Lower lobe of right lung (tissue), 2 donors: ENCODE data around the gene TRERF1. TPM values are rescaled to one million over a fixed set of nuclear protein-coding genes. Genes with fewer than 3 reads are reported as not detected.

Source experiments
- ATAC-seq, 2 donors: fragments of 200-7000 bp; cut with Tn5 transposase; one replicate each; pipeline ENCODE4 v1.9.1; 2020 to 2022; ENCODE audit warnings: mild to moderate bottlenecking in 2 of 2, moderate library complexity in 2 of 2
- DNase-seq: peaks from one replicate; pipeline ENCODE4 v3.0.0-alpha.2; 2020
- H3K27ac ChIP-seq: fragments of 200-600 bp; one replicate; pipeline ENCODE4 v1.8.0; 2022
- H3K27me3 ChIP-seq: fragments of 200-600 bp; one replicate; pipeline ENCODE4 v1.8.0; 2022; ENCODE audit warnings: low read depth
- H3K36me3 ChIP-seq: fragments of 200-600 bp; one replicate; pipeline ENCODE4 v1.8.0; 2022; ENCODE audit warnings: mild to moderate bottlenecking
- H3K4me1 ChIP-seq: fragments of 200-600 bp; one replicate; pipeline ENCODE4 v1.8.0; 2022
- H3K4me3 ChIP-seq: fragments of 200-600 bp; one replicate; pipeline ENCODE4 v1.8.0; 2022; ENCODE audit warnings: mild to moderate bottlenecking
- H3K9me3 ChIP-seq: fragments of 200-600 bp; one replicate; pipeline ENCODE4 v1.8.0; 2022
- intact Hi-C: fragments of 100-400 bp; cut with DNase I; formaldehyde crosslinking; loops from one replicate; pipeline ENCODE4 v1.11.0; 2022
- total RNA-seq: library from RNA; stranded (reverse); fragmentation: NEBNext Ultra II Directional; extraction: Animal tissue kit (Norgen Biotek cat#: 25700); gene quantifications from one replicate; pipeline ENCODE4 v1.2.1, GENCODE V29; 2021
- TF ChIP-seq, protein P1 (sequence below): fragments of 200-600 bp; IDR thresholded peaks from one replicate; pipeline ENCODE4 v1.8.0; 2022; ENCODE audit warnings: antibody characterized with exemption, mild to moderate bottlenecking
- donor health status: DM: no; HTN: yes; CAD: no; lungs with severe emphysema.

TRERF1 gene
- total RNA-seq, 1 donor from 2014 or later = 5.6 TPM

DNA sequence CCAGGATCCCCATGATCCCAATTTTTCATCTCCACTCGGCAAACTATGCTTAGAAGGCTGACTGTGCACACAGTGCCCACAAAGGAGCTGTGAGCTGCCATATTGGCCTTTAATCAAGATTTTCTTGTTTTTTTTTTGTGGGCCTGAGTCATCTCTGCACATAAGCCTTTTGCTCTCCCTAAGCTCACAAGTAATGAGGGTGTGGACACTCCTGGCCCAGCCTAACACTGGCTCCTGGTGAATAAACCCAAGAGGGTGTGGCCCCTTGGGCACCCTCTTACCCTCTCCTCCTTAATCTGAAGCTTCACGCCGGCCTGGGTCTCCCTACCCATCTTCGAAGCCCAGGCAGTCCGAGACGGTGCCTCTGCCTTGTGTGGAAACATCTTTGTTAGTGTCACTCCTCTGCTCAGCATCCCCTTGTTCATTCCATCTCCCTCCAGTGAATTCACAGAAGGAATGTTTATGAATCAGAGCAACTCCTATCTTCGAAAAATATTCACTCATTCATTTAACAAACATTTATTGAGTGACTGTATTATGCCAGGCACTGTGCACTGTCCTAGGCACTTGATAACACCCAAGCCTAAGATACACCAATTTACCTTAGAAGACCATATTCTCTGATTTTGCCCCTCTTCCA lies 211.9 kb downstream of the TRERF1 start:
- ATAC-seq (peak; percentile 21 to 35), DNase-seq (no peak)
- peaks cover 38% of the 10 kb centered on the region for H3K36me3 ChIP-seq
- no peak overlapping the region for H3K4me3 ChIP-seq
- no peak overlapping the region for H3K27ac ChIP-seq
- H3K4me1 ChIP-seq = no peaks in the 10 kb centered on the region
- no peaks in the 10 kb centered on the region for H3K9me3 ChIP-seq
- intact Hi-C loops = no loop called here
- H3K27me3 ChIP-seq = no peaks in the 10 kb centered on the region
- TF ChIP-seq, protein P1, sequence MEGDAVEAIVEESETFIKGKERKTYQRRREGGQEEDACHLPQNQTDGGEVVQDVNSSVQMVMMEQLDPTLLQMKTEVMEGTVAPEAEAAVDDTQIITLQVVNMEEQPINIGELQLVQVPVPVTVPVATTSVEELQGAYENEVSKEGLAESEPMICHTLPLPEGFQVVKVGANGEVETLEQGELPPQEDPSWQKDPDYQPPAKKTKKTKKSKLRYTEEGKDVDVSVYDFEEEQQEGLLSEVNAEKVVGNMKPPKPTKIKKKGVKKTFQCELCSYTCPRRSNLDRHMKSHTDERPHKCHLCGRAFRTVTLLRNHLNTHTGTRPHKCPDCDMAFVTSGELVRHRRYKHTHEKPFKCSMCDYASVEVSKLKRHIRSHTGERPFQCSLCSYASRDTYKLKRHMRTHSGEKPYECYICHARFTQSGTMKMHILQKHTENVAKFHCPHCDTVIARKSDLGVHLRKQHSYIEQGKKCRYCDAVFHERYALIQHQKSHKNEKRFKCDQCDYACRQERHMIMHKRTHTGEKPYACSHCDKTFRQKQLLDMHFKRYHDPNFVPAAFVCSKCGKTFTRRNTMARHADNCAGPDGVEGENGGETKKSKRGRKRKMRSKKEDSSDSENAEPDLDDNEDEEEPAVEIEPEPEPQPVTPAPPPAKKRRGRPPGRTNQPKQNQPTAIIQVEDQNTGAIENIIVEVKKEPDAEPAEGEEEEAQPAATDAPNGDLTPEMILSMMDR = no peak

DNA sequence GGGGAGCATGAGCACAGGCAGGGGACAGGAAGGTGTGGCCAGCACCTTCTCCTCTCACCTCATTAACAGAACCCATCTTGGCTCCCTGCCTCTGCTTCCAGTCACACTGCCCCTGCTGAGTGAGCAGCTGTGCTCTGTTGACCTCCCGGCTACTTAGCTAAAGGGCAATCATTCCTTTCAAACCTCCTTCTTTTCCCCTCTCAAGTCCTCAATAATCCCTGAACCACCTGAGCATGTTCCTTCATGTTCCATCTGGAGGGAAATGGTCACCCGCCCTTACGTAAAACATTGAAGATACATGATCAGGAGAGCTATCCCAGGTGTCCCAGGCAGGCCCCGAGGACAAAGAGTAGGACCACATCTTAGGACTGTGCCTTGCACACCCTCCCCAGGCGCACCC lies 212.4 kb downstream of the TRERF1 start:
- Histone ChIP-seq H3K4me3 (no peak overlapping the region), H3K36me3 (peaks cover 34% of the 10 kb centered on the region), H3K4me1 (no peaks in the 10 kb centered on the region), H3K9me3 (no peaks in the 10 kb centered on the region), H3K27me3 (no peaks in the 10 kb centered on the region), H3K27ac (no peak overlapping the region)
- DNase-seq = no peak
- no peak for ATAC-seq
- intact Hi-C loops = no loop called here
- TF ChIP-seq, protein P1 = no peak

DNA sequence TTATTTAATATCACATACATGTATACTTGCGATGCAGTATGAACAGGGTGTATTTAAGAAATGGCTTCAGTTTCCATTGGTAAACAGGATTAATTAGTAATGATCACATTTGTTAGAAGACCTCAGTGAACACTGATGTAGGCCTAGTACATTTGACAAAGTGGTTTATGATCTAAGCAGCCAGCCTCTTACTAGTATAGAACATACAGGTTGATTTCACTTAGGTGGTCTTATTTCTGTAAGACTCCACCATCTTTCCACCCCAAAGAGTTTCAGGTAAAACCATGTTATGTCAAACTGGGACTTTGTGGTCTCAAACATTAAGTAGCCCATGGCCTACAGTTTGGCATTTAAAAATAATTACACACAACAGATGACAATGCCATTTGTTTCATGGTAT lies 213.9 kb downstream of the TRERF1 start:
- Histone ChIP-seq H3K36me3 (peaks cover 29% of the 10 kb centered on the region), H3K27me3 (no peaks in the 10 kb centered on the region), H3K4me3 (no peak overlapping the region), H3K4me1 (no peaks in the 10 kb centered on the region), H3K27ac (no peak overlapping the region), H3K9me3 (no peaks in the 10 kb centered on the region)
- no peak for DNase-seq
- intact Hi-C loops = no loop called here
- no peak for ATAC-seq
- TF ChIP-seq, protein P1 = no peak

DNA sequence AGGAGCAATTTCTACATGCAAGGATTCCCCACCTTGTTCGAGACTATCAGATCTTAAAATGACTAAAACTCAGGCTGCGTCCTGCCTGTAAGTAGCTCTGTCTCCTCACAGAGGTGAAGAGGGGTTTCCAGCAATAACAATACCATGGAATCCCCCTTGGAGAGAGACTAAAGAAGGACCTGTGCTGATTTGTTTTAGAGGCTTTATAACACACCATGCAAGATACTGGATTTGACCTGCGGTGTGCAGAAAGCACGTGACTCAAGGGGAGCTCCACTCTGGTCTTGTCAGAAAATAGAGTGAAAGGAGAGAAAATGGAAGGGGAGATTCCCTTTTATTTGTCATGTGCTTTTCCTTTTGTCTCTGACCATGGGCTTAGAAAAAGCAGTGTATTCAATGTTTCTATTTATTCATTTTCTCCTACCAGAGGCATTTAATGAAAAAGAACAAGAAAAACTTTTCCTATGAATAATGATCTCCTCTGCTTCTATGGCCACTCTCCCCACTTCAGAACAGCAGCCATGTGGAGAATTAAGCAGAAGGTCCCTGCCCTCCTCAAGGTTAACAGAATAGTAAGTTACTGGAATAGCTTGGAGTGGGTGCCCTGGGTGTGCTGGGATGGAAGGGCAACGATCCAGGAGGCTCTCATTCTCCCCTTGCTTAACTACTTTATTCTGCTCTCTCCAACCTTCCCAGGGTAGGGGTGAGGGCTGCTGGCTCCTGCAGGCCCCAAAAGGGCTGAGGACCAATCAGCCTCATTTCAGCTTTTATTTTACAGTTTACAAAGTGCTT lies 214.8 kb downstream of the TRERF1 start:
- Histone ChIP-seq H3K27me3 (no peaks in the 10 kb centered on the region), H3K36me3 (peaks cover 30% of the 10 kb centered on the region), H3K9me3 (no peaks in the 10 kb centered on the region), H3K4me3 (no peak overlapping the region), H3K27ac (no peak overlapping the region), H3K4me1 (no peaks in the 10 kb centered on the region)
- intact Hi-C loops = no loop called here
- no peak for ATAC-seq
- TF ChIP-seq, protein P1 = no peak
- DNase-seq = no peak

DNA sequence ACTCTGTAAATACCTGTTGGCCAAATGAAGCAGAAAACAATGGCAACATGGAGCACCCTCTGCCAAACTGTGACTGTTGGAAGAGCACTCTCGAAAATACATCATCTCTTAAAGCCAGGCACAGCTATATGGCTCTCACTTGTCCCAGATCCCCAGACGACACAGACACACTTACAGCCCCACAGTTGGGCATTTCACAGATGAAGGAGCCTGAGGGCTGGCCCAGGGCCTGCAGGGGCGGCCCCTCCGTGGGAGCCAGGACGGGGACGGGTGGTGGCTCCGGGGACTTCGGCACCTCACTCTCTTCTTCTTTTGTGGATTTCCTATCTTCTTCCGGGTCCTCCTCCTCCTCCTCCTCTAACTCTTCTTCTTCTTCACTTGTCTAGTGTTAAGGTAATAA lies 215.7 kb downstream of the TRERF1 start:
- peaks cover 29% of the 10 kb centered on the region for H3K36me3 ChIP-seq
- no peak overlapping the region for H3K4me3 ChIP-seq
- intact Hi-C loops = no loop called here
- ATAC-seq (no peak), DNase-seq (no peak)
- H3K4me1 ChIP-seq = no peaks in the 10 kb centered on the region
- TF ChIP-seq, protein P1 = no peak
- no peaks in the 10 kb centered on the region for H3K9me3 ChIP-seq
- H3K27me3 ChIP-seq = no peaks in the 10 kb centered on the region
- H3K27ac ChIP-seq = no peak overlapping the region
